Measurements from ENCODE around the gene THSD4. TPM values are rescaled to one million over a fixed set of nuclear protein-coding genes. Genes with fewer than 3 reads are reported as not detected.

The THSD4 gene
- polyA plus RNA-seq, 2 of the 4 experiments (the other 2 are of a cell fraction), result 15.8 to 40.7 TPM

DNA sequence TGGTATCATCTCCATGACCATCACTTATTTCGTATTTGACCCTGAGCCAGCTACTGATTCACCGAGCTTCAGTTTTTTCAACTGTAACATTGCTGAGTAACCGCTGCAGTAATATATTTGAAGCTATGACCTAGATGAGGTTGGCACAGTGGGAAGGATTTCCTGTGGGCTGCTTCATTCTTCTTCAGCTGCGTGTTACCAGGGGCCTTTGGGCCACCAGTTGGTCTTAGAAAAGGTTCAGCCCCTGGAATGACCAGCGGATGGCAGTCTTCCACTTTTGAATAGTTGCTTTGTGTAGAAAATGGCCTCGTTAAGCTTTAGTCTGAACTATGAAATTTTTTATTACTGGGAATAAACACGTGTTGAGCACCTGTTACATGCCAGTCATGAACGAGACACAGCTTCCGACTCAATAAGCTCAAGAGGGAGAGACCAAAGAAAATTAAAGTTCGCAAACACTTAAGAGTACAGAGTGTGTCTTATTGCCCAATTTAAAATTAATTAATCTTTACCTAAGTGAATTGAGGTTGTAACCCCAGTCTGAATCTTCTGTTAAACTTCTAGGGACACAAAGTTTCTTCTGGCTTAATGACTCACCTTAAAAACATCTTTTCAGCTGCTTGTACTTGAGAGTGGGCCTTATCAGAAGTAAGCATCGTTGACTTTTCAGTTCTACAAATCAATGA is 637.5 kb downstream of the THSD4 start (continued):
- TF ChIP-seq, protein P1, sequence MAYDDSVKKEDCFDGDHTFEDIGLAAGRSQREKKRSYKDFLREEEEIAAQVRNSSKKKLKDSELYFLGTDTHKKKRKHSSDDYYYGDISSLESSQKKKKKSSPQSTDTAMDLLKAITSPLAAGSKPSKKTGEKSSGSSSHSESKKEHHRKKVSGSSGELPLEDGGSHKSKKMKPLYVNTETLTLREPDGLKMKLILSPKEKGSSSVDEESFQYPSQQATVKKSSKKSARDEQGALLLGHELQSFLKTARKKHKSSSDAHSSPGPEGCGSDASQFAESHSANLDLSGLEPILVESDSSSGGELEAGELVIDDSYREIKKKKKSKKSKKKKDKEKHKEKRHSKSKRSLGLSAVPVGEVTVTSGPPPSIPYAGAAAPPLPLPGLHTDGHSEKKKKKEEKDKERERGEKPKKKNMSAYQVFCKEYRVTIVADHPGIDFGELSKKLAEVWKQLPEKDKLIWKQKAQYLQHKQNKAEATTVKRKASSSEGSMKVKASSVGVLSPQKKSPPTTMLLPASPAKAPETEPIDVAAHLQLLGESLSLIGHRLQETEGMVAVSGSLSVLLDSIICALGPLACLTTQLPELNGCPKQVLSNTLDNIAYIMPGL (CRISPR knock-in tag; IDR thresholded peaks at IDR 0.05; ENCODE audit: borderline replicate concordance), result peak; percentile 86; the same call in 1 of the 2 replicates
- TF ChIP-seq BHLHE40 (IDR thresholded peaks at IDR 0.05; ENCODE audit: low read depth, low read length), result no peak
- TF ChIP-seq EP300 (IDR thresholded peaks at IDR 0.05), result peak; percentile 70 to 73; a peak in 2 of 5 replicates
- peak; percentile 50 to 64; a peak in 1 of 5 replicates for TF ChIP-seq JUN (IDR thresholded peaks at IDR 0.05)
- TF ChIP-seq, protein P2, sequence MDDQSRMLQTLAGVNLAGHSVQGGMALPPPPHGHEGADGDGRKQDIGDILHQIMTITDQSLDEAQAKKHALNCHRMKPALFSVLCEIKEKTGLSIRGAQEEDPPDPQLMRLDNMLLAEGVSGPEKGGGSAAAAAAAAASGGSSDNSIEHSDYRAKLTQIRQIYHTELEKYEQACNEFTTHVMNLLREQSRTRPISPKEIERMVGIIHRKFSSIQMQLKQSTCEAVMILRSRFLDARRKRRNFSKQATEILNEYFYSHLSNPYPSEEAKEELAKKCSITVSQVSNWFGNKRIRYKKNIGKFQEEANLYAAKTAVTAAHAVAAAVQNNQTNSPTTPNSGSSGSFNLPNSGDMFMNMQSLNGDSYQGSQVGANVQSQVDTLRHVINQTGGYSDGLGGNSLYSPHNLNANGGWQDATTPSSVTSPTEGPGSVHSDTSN (IDR thresholded peaks at IDR 0.05), result no peak
- TF ChIP-seq, protein P3, sequence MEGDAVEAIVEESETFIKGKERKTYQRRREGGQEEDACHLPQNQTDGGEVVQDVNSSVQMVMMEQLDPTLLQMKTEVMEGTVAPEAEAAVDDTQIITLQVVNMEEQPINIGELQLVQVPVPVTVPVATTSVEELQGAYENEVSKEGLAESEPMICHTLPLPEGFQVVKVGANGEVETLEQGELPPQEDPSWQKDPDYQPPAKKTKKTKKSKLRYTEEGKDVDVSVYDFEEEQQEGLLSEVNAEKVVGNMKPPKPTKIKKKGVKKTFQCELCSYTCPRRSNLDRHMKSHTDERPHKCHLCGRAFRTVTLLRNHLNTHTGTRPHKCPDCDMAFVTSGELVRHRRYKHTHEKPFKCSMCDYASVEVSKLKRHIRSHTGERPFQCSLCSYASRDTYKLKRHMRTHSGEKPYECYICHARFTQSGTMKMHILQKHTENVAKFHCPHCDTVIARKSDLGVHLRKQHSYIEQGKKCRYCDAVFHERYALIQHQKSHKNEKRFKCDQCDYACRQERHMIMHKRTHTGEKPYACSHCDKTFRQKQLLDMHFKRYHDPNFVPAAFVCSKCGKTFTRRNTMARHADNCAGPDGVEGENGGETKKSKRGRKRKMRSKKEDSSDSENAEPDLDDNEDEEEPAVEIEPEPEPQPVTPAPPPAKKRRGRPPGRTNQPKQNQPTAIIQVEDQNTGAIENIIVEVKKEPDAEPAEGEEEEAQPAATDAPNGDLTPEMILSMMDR (IDR thresholded peaks at IDR 0.05), result peak; percentile 91
- TF ChIP-seq RFX5 (IDR thresholded peaks at IDR 0.05), result peak; percentile 39; the same call in 1 of the 2 replicates
- TF ChIP-seq JUNB (IDR thresholded peaks at IDR 0.05), result peak; percentile 74
- peak; percentile 81; the same call in 1 of the 2 replicates for TF ChIP-seq GATA3 (IDR thresholded peaks at IDR 0.05; ENCODE audit: borderline replicate concordance)
- TF ChIP-seq, protein P4, sequence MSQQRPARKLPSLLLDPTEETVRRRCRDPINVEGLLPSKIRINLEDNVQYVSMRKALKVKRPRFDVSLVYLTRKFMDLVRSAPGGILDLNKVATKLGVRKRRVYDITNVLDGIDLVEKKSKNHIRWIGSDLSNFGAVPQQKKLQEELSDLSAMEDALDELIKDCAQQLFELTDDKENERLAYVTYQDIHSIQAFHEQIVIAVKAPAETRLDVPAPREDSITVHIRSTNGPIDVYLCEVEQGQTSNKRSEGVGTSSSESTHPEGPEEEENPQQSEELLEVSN (IDR thresholded peaks at IDR 0.05; ENCODE audit: borderline replicate concordance, low read depth), result peak; percentile 85
- TF ChIP-seq RARB (CRISPR knock-in tag; IDR thresholded peaks at IDR 0.05), result no peak; the same call in 1 of the 2 replicates
- TF ChIP-seq POLR2A (IDR thresholded peaks at IDR 0.05; ENCODE audit: low read length), result no peak
- peak; percentile 81; the same call in 1 of the 2 replicates for TF ChIP-seq HOXA7 (CRISPR knock-in tag; IDR thresholded peaks at IDR 0.05)
- 0 out of 2 replicates have a peak, but pooled peaks have one; percentile 55 for TF ChIP-seq FOXS1 (CRISPR knock-in tag; IDR thresholded peaks at IDR 0.05)
- peak; percentile 94 for TF ChIP-seq ZSCAN20 (CRISPR knock-in tag; IDR thresholded peaks at IDR 0.05)
- peak; percentile 80; the same call in 1 of the 2 replicates for TF ChIP-seq ZNF302 (CRISPR knock-in tag; IDR thresholded peaks at IDR 0.05)
- TF ChIP-seq HOXB13 (CRISPR knock-in tag; IDR thresholded peaks at IDR 0.05; ENCODE audit: low read depth), result peak; percentile 82
- TF ChIP-seq, protein P5, sequence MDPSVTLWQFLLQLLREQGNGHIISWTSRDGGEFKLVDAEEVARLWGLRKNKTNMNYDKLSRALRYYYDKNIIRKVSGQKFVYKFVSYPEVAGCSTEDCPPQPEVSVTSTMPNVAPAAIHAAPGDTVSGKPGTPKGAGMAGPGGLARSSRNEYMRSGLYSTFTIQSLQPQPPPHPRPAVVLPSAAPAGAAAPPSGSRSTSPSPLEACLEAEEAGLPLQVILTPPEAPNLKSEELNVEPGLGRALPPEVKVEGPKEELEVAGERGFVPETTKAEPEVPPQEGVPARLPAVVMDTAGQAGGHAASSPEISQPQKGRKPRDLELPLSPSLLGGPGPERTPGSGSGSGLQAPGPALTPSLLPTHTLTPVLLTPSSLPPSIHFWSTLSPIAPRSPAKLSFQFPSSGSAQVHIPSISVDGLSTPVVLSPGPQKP (IDR thresholded peaks at IDR 0.05; ENCODE audit: low read depth, low read length), result no peak
- no peak for TF ChIP-seq CBX8 (IDR thresholded peaks at IDR 0.05)
- no peak for TF ChIP-seq CHD4 (IDR thresholded peaks at IDR 0.05; ENCODE audit: borderline replicate concordance)
- TF ChIP-seq POLR2AphosphoS2 (conservative IDR thresholded peaks at IDR 0.05; ENCODE audit: low read length), result no peak
- TF ChIP-seq NFE2L2 (conservative IDR thresholded peaks at IDR 0.05; ENCODE audit: low read length), result 0 out of 2 replicates have a peak, but pooled peaks have one; percentile 27
- TF ChIP-seq, protein P6, sequence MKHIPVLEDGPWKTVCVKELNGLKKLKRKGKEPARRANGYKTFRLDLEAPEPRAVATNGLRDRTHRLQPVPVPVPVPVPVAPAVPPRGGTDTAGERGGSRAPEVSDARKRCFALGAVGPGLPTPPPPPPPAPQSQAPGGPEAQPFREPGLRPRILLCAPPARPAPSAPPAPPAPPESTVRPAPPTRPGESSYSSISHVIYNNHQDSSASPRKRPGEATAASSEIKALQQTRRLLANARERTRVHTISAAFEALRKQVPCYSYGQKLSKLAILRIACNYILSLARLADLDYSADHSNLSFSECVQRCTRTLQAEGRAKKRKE (CRISPR knock-in tag; IDR thresholded peaks at IDR 0.05; ENCODE audit: low read depth), result peak; percentile 48; the same call in 1 of the 2 replicates
- TF ChIP-seq EHF (CRISPR knock-in tag; IDR thresholded peaks at IDR 0.05), result peak; percentile 92; the same call in 1 of the 2 replicates
- no peak for TF ChIP-seq FOSB (CRISPR knock-in tag; IDR thresholded peaks at IDR 0.05)
- no peak for TF ChIP-seq KDM5A (IDR thresholded peaks at IDR 0.05)
- TF ChIP-seq, protein P7, sequence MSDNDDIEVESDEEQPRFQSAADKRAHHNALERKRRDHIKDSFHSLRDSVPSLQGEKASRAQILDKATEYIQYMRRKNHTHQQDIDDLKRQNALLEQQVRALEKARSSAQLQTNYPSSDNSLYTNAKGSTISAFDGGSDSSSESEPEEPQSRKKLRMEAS (IDR thresholded peaks at IDR 0.05), result peak; percentile 95
- TF ChIP-seq RAD21 (conservative IDR thresholded peaks at IDR 0.05 in 1 of 2, IDR thresholded peaks at IDR 0.05 in 1 of 2), result peak; percentile 94
- peak; percentile 85; the same call in 1 of the 2 replicates for TF ChIP-seq HEYL (CRISPR knock-in tag; IDR thresholded peaks at IDR 0.05)

Measured in A549 (cell line).